ENCODE measurements around the gene TUBB4B. TPM values are rescaled to one million over a fixed set of nuclear protein-coding genes. Genes with fewer than 3 reads are reported as not detected.

Gene TUBB4B
- total and polyA plus RNA-seq, 7 donors = 141 to 505 (median 196) TPM

DNA sequence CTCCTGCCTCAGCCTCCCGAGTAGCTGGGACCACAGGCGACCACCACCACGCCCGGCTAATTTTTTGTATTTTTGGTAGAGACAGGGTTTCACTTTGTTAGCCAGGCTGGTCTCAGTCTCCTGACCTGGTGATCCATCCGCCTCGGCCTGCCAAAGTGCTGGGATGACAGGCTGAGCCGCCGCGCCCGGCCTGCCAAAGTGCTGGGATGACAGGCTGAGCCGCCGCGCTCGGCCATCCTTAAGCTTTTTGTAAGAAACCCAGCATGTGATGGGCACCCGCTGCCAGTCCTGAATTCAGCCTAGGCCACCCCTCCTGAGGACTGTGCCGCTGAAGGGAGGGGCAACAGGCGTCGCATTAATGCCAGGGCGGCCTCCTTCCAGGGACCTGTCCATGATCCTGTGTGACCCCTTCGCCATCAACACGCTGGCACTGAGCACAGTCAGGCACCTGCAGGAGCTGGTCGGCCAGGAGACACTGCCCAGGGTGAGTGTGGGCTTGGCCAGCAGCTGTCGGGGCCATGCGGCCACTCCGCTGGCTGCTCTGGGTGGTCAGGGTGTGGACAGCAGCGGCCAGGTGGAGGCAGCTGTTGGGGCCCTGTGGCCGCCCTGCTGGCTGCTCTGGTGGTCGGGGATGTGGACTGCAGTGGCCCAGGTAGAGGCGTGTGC lies 24.5 kb downstream of the TUBB4B start:
- H3K9me3 ChIP-seq = no peaks in the 10 kb centered on the region

DNA sequence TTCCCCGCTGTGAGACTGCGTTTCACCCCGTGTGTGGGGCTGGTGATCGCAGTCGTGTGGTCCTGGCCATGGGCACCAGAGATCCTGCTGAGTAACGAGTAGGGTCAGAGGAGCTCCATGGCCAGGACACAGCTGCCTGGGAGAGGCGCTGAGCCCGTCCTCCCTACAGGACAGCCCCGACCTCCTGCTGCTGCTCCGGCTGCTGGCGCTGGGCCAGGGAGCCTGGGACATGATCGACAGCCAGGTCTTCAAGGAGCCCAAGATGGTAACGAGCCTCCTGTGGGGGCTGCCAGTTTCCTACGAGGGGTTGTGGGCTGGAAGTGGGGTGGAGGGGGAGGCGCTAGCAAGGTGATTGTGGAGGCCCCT lies 25.1 kb downstream of the TUBB4B start:
- Histone ChIP-seq H3K36me3 (peaks cover 14 to 60% (median 37%) of the 10 kb centered on the region in 4 donors), H3K4me1 (peaks cover 0 to 17% (median 16%) of the 10 kb centered on the region in 4 donors), H3K27ac (no peak overlapping the region), H3K27me3 (no peaks in the 10 kb centered on the region), H3K4me3 (no peak overlapping the region), H3K9me3 (no peaks in the 10 kb centered on the region)
- no peak for DNase-seq
- intact Hi-C loops (cut with DNase I) = no loop called here
- TF ChIP-seq, protein P1, sequence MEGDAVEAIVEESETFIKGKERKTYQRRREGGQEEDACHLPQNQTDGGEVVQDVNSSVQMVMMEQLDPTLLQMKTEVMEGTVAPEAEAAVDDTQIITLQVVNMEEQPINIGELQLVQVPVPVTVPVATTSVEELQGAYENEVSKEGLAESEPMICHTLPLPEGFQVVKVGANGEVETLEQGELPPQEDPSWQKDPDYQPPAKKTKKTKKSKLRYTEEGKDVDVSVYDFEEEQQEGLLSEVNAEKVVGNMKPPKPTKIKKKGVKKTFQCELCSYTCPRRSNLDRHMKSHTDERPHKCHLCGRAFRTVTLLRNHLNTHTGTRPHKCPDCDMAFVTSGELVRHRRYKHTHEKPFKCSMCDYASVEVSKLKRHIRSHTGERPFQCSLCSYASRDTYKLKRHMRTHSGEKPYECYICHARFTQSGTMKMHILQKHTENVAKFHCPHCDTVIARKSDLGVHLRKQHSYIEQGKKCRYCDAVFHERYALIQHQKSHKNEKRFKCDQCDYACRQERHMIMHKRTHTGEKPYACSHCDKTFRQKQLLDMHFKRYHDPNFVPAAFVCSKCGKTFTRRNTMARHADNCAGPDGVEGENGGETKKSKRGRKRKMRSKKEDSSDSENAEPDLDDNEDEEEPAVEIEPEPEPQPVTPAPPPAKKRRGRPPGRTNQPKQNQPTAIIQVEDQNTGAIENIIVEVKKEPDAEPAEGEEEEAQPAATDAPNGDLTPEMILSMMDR (IDR thresholded peaks at IDR 0.05) = no peak
- TF ChIP-seq POLR2A (IDR thresholded peaks at IDR 0.05) = no peak
- TF ChIP-seq POLR2AphosphoS5 (IDR thresholded peaks at IDR 0.05) = no peak
- TF ChIP-seq EP300 (IDR thresholded peaks at IDR 0.05) = no peak
- WGBS, 2 donors = 93 to 94% methylated on average over 15 of the region's 15 CpGs

More for the DNA sequence above, 24.5 kb downstream of the TUBB4B start:
- H3K4me1 ChIP-seq = peaks cover 0 to 17% (median 16%) of the 10 kb centered on the region in 4 donors
- 94 to 96% methylated on average over 29 of the region's 29 CpGs for WGBS, 2 donors
- DNase-seq = no peak
- no peak overlapping the region for H3K4me3 ChIP-seq
- H3K27me3 ChIP-seq = no peaks in the 10 kb centered on the region
- H3K27ac ChIP-seq = no peak overlapping the region
- TF ChIP-seq POLR2AphosphoS5 (IDR thresholded peaks at IDR 0.05) (no peak), POLR2A (IDR thresholded peaks at IDR 0.05) (no peak), EP300 (IDR thresholded peaks at IDR 0.05) (no peak)
- TF ChIP-seq, protein P1 (IDR thresholded peaks at IDR 0.05) = no peak
- H3K36me3 ChIP-seq = peaks cover 9 to 55% (median 35%) of the 10 kb centered on the region in 4 donors
- intact Hi-C loops (cut with DNase I) = no loop called here

DNA sequence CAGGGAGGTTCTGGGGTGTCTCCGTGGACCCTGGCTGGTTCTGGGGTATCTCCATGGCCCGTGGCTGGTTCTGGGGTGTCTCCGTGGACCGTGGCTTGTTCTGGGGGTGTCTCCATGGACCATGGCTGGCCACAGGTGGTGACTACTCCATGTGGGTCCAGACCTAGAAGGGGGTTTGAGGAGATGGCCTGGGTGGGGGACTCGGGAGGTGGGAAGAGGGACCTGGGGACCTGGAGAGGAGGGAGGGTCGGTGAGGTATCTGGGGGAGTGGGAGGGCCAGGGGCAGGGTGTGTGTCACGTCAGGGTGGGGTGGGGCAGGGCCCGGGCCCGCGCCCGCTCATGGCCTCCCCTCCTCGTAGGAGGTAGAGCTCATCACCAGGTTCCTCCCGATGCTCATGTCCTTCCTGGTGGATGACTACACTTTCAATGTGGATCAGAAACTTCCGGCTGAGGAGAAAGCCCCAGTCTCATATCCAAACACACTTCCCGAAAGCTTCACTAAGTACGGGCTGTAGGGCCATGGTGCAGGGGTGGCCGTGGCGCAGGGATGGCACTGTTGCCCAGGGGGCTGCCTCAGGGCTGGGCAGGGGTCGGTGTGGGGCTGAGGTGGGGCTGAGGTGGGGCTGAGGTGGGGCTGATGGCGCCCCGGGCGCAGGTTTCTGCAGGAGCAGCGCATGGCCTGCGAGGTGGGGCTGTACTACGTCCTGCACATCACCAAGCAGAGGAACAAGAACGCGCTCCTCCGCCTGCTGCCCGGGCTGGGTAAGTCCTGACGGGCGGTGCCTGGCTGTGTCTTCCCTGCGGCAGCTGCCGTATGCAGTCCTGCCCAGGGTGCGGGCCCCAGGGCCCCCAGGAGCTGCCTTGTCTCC lies 25.7 kb downstream of the TUBB4B start:
- 91% methylated on average over 34 of the region's 34 CpGs for WGBS, 2 donors
- Histone ChIP-seq H3K4me3 (no peak overlapping the region), H3K27ac (no peak overlapping the region), H3K9me3 (no peaks in the 10 kb centered on the region), H3K27me3 (no peaks in the 10 kb centered on the region), H3K36me3 (peaks cover 19 to 66% (median 39%) of the 10 kb centered on the region in 4 donors), H3K4me1 (peaks cover 0 to 17% (median 16%) of the 10 kb centered on the region in 4 donors)
- DNase-seq = no peak
- intact Hi-C loops (cut with DNase I) = no loop called here
- TF ChIP-seq, protein P1 (IDR thresholded peaks at IDR 0.05) = no peak
- no peak for TF ChIP-seq POLR2A (IDR thresholded peaks at IDR 0.05)
- TF ChIP-seq EP300 (IDR thresholded peaks at IDR 0.05) = no peak
- TF ChIP-seq POLR2AphosphoS5 (IDR thresholded peaks at IDR 0.05) = no peak

DNA sequence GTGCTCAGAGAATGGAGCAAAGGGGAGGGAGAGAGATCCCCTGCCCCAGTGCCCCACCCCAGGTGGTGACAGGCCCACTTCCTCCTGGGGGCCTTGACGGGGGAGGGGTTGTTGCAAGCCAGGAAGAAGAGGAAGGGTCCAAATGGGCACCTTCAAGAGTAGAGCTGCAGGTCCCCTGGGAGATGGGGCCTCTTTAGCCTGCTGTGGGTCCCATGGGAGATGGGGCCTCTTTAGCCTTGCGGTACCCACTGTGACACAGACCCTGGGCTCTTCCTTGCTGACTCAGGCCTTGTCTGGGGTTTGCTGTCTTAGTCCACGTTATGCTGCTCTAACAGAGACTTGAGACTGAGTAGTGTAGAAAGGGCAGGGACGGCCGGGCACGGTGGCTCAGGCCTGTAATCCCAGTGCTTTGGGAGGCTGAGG lies 26.9 kb downstream of the TUBB4B start:
- Histone ChIP-seq H3K27ac (peak overlapping the region in 2 of 4 donors; percentile 4 to 12), H3K27me3 (no peaks in the 10 kb centered on the region), H3K4me1 (peaks cover 0 to 17% (median 16%) of the 10 kb centered on the region in 4 donors), H3K36me3 (peaks cover 30 to 74% (median 50%) of the 10 kb centered on the region in 4 donors), H3K9me3 (no peaks in the 10 kb centered on the region), H3K4me3 (no peak overlapping the region)
- intact Hi-C loops (cut with DNase I) = no loop called here
- WGBS, 2 donors = 78 to 83% methylated on average over 6 of the region's 6 CpGs
- DNase-seq = no peak
- TF ChIP-seq, protein P1 (IDR thresholded peaks at IDR 0.05) = no peak
- TF ChIP-seq EP300 (IDR thresholded peaks at IDR 0.05) (no peak), POLR2A (IDR thresholded peaks at IDR 0.05) (no peak), POLR2AphosphoS5 (IDR thresholded peaks at IDR 0.05) (no peak)
